ENCODE results near the gene PPFIBP1. TPM values are rescaled to one million over a fixed set of nuclear protein-coding genes. Genes with fewer than 3 reads are reported as not detected.

The PPFIBP1 gene
- total and polyA plus RNA-seq, 2 of the 13 experiments (the other 11 are each of a cell fraction or from before 2014, with no cell fraction given), result 16.2 to 21.8 TPM

- intact Hi-C loops (cut with micrococcal nuclease; ENCODE audit: unreplicated experiment), result no loop called here
- no peak for FAIRE-seq
Observed at GRCh38 chr12:27511723-27512045, 12.3 kb upstream of the PPFIBP1 start.

More at GRCh38 chr12:27511723-27512045, 12.3 kb upstream of the PPFIBP1 start:
- 37% methylated on average over 3 of the region's 3 CpGs for WGBS (ENCODE audit: low lambda C conversion rate)
- Histone ChIP-seq H3K9me3 (ENCODE audit: low read length) (no peaks in the 10 kb centered on the region), H3K4me2 (ENCODE audit: low read depth, low read length) (no peak overlapping the region), H3K4me1 (ENCODE audit: insufficient read depth, low read length) (peaks cover 7% of the 10 kb centered on the region; the same call in 1 of the 2 replicates), H3K9ac (ENCODE audit: insufficient read depth, low read depth, low read length) (no peak overlapping the region), H3K27me3 (ENCODE audit: control insufficient read depth in 1 of 2, insufficient read depth in 2 of 2, low read length in 2 of 2) (peaks cover 0 to 6% of the 10 kb centered on the region in 2 experiments; a peak in 1 of 5 replicates), H3K27ac (ENCODE audit: extremely low read length, insufficient read depth, low read length) (no peak overlapping the region), H3K4me3 (replicated peaks in 1 of 3; ENCODE audit: insufficient read depth in 1 of 3, low read depth in 2 of 3, low read length in 3 of 3) (no peak overlapping the region), H3K79me2 (ENCODE audit: insufficient read depth, low read length) (no peaks in the 10 kb centered on the region), H4K20me1 (ENCODE audit: insufficient read depth, low read length) (no peaks in the 10 kb centered on the region), H3K36me3 (replicated peaks in 1 of 2; ENCODE audit: control insufficient read depth in 1 of 2, insufficient read depth in 2 of 2, low read length in 2 of 2) (no peaks in the 10 kb centered on the region), H2AFZ (ENCODE audit: low read length) (no peak overlapping the region)
- ChIA-PET POLR2A (no interaction called here), CTCF (ENCODE audit: low intra/inter-chr PET ratio, low total read pairs) (no interaction called here)
- TF ChIP-seq ZNF556 (CRISPR knock-in tag; IDR thresholded peaks at IDR 0.05; ENCODE audit: borderline replicate concordance), result no peak
- TF ChIP-seq ZNF850 (CRISPR knock-in tag; conservative IDR thresholded peaks at IDR 0.05), result no peak
- no peak for TF ChIP-seq ZNF550 (CRISPR knock-in tag; IDR thresholded peaks at IDR 0.05; ENCODE audit: borderline replicate concordance)
- no peak for TF ChIP-seq RFX3 (CRISPR knock-in tag; IDR thresholded peaks at IDR 0.05)
- no peak for TF ChIP-seq HOXD1 (CRISPR knock-in tag; IDR thresholded peaks at IDR 0.05)
- TF ChIP-seq MBD4 (IDR thresholded peaks at IDR 0.05; ENCODE audit: borderline replicate concordance, low read length), result no peak
- no peak for TF ChIP-seq HOXA9 (CRISPR knock-in tag; IDR thresholded peaks at IDR 0.05; ENCODE audit: borderline replicate concordance)
- no peak for TF ChIP-seq U2AF2 (IDR thresholded peaks at IDR 0.05; ENCODE audit: low read depth, low read length)
- TF ChIP-seq ZNF354B (CRISPR knock-in tag; IDR thresholded peaks at IDR 0.05), result no peak
- TF ChIP-seq ZNF777 (CRISPR knock-in tag; IDR thresholded peaks at IDR 0.05), result no peak
- no peak for TF ChIP-seq NCOA5 (CRISPR knock-in tag; IDR thresholded peaks at IDR 0.05)
- TF ChIP-seq ZNF781 (CRISPR knock-in tag; IDR thresholded peaks at IDR 0.05; ENCODE audit: borderline replicate concordance, not compliant biosample characterization), result no peak
- no peak for TF ChIP-seq BCL6 (CRISPR knock-in tag; IDR thresholded peaks at IDR 0.05)
- no peak for TF ChIP-seq CENPX (CRISPR knock-in tag; IDR thresholded peaks at IDR 0.05)
- TF ChIP-seq EHMT2 (IDR thresholded peaks at IDR 0.05; ENCODE audit: borderline replicate concordance, low read depth, low read length), result no peak
- no peak for TF ChIP-seq CBFB (CRISPR knock-in tag; IDR thresholded peaks at IDR 0.05)
- no peak for TF ChIP-seq GPBP1L1 (CRISPR knock-in tag; IDR thresholded peaks at IDR 0.05)
- no peak for TF ChIP-seq ZNF580 (CRISPR knock-in tag; IDR thresholded peaks at IDR 0.05; ENCODE audit: borderline replicate concordance, low read depth)
- no peak for TF ChIP-seq JUN (CRISPR knock-in tag; IDR thresholded peaks at IDR 0.05)
- DNase-seq (ENCODE audit: low spot score), result no peak
- no TSS peak for BruUV-seq (replicated peaks)
- ATAC-seq, result no peak
- in situ Hi-C loops (cut with HindIII; ENCODE audit: extremely low pct_ligation_motif_present, low pct_unique_long_range_greater_than_20kb), result no loop called here
